ENCODE data around the gene KLF15. TPM values are rescaled to one million over a fixed set of nuclear protein-coding genes. Genes with fewer than 3 reads are reported as not detected.

KLF15 gene
- total and polyA plus RNA-seq, 2 of the 4 experiments (the other 2 are of a cell fraction), result 0.18 to 0.24 TPM

DNA sequence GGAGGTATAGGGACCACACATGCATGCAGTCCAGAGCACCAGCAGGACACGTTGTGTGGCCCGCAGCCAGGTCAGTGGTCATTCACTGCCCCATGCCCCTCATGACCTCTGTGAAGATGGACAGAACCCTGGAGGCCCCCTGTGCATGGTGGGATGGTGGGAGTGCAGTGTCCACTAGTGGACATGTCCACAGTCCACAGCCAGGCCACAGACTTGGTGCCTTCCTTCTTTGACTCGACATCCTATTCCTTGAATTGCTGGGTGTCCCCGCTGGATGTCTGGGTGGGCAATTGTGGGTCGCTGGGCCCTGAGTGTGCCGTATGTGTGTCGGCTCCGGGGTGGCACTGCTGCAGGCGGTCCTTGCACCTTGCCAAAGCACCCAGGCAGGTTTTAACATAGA, 35.7 kb downstream of the KLF15 start:
- intact Hi-C loops (cut with micrococcal nuclease), result no loop called here
- Histone ChIP-seq H4K91ac (ENCODE audit: insufficient read depth, low read depth, low read length) (no peak overlapping the region), H3K9me1 (ENCODE audit: insufficient read depth, low read length) (no peaks in the 10 kb centered on the region), H3K27ac (ENCODE audit: insufficient read depth, low read length) (no peak overlapping the region), H2BK20ac (ENCODE audit: low read depth, low read length) (no peak overlapping the region), H2AK9ac (replicated peaks; ENCODE audit: low read depth, low read length, poor library complexity) (no peak overlapping the region), H3K27me3 (ENCODE audit: control insufficient read depth, insufficient read depth, low read length) (peaks cover 18% of the 10 kb centered on the region; the same call in 1 of the 2 replicates), H3K4me1 (ENCODE audit: control insufficient read depth, insufficient read depth, low read length) (no peaks in the 10 kb centered on the region), H3K4me2 (ENCODE audit: low read depth, low read length) (no peak overlapping the region), H2BK15ac (ENCODE audit: low read depth, low read length) (no peak overlapping the region), H4K5ac (ENCODE audit: low read depth, low read length) (no peak overlapping the region), H3K4ac (ENCODE audit: low read depth, low read length) (no peak overlapping the region), H3K4me3 (ENCODE audit: insufficient read depth, low read depth, low read length) (no peak overlapping the region), H2BK5ac (ENCODE audit: low read depth, low read length, poor library complexity, severe bottlenecking) (no peak overlapping the region), H3K9me3 (ENCODE audit: control insufficient read depth, insufficient read depth, low read length) (peaks cover 1% of the 10 kb centered on the region; the same call in 1 of the 2 replicates), H2AFZ (replicated peaks; ENCODE audit: low read length, poor library complexity) (peak overlapping the region; percentile 21), H4K20me1 (ENCODE audit: insufficient read depth, low read length) (no peaks in the 10 kb centered on the region), H3K36me3 (ENCODE audit: control insufficient read depth, insufficient read depth, low read length) (no peaks in the 10 kb centered on the region), H3K56ac (ENCODE audit: extremely low read depth, insufficient read depth, low read length) (no peak overlapping the region), H2BK120ac (ENCODE audit: low read depth, low read length) (no peak overlapping the region), H4K8ac (ENCODE audit: low read depth in 2 of 2, low read length in 2 of 2) (no peak overlapping the region), H3K18ac (ENCODE audit: low read depth, low read length) (no peak overlapping the region), H3K23ac (ENCODE audit: low read depth, low read length) (no peak overlapping the region), H3K79me1 (ENCODE audit: low read depth in 1 of 2, low read length in 2 of 2) (no peaks in the 10 kb centered on the region), H3K9ac (ENCODE audit: low read depth, low read length) (no peak overlapping the region), H2AK5ac (ENCODE audit: low read depth, low read length) (no peak overlapping the region), H3K14ac (replicated peaks; ENCODE audit: low read depth, low read length) (no peak overlapping the region)
- no peak for ATAC-seq (ENCODE audit: low read depth)
- WGBS, 2 experiments (ENCODE audit: extremely low coverage in 2 of 2, insufficient read length in 1 of 2), result 76% methylated on average over 5 of the region's 9 CpGs; no CpG with 5 or more reads in 1 of the 2 experiments
- BruUV-seq (replicated peaks), result no TSS peak
- no peak for DNase-seq
- ChIA-PET CTCF (no interaction called here), POLR2A (ENCODE audit: unreplicated experiment) (no interaction called here)
- in situ Hi-C loops (cut with MboI; ENCODE audit: low sequenced_read_pairs), result no loop called here
- dilution Hi-C loops (cut with HindIII; ENCODE audit: low sequenced_read_pairs, unreplicated experiment), result no loop called here
- TF ChIP-seq, protein P1, sequence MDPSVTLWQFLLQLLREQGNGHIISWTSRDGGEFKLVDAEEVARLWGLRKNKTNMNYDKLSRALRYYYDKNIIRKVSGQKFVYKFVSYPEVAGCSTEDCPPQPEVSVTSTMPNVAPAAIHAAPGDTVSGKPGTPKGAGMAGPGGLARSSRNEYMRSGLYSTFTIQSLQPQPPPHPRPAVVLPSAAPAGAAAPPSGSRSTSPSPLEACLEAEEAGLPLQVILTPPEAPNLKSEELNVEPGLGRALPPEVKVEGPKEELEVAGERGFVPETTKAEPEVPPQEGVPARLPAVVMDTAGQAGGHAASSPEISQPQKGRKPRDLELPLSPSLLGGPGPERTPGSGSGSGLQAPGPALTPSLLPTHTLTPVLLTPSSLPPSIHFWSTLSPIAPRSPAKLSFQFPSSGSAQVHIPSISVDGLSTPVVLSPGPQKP (IDR thresholded peaks at IDR 0.05; ENCODE audit: borderline replicate concordance, low read depth, low read length), result no peak
- no peak for TF ChIP-seq SMC3 (IDR thresholded peaks at IDR 0.05; ENCODE audit: low read depth, low read length)
- no peak for TF ChIP-seq MXI1 (IDR thresholded peaks at IDR 0.05; ENCODE audit: borderline replicate concordance, low read depth, low read length)
